ENCODE results near the gene NFKB2. TPM values are rescaled to one million over a fixed set of nuclear protein-coding genes. Genes with fewer than 3 reads are reported as not detected.

NFKB2 gene
- total and polyA plus RNA-seq, 2 donors (not counting 1 experiment from before 2014, with no cell fraction given) = 7.6 to 23.3 TPM

- no peak overlapping the region for H2AFZ ChIP-seq (ENCODE audit: low read length)
- DNase-seq (ENCODE audit: low read depth in 2 of 2) = no peak
- TF ChIP-seq CTCF (conservative IDR thresholded peaks at IDR 0.05 in 1 of 2, IDR thresholded peaks at IDR 0.05 in 1 of 2; ENCODE audit: low read depth in 1 of 2, low read length in 2 of 2) (no peak), EZH2 (IDR thresholded peaks at IDR 0.05; ENCODE audit: low read length, missing control alignments) (no peak)
- peaks cover 5% of the 10 kb centered on the region for H3K36me3 ChIP-seq (ENCODE audit: control insufficient read depth, insufficient read depth, low read length)
- H3K4me3 ChIP-seq (replicated peaks in 1 of 4; ENCODE audit: control extremely low read depth in 1 of 4, insufficient read depth in 1 of 4, low read depth in 3 of 4, low read length in 4 of 4) = peak overlapping the region in 3 of 4 experiments; percentile 60 to 87 (median 61)
- peak overlapping the region; percentile 92 for H3K4me2 ChIP-seq (ENCODE audit: extremely low read depth, insufficient read depth, low read length)
- H3K79me2 ChIP-seq (ENCODE audit: control insufficient read depth, insufficient read depth, low read length) = no peaks in the 10 kb centered on the region
- no peaks in the 10 kb centered on the region for H3K27me3 ChIP-seq (ENCODE audit: control insufficient read depth, insufficient read depth, low read length)
- no peaks in the 10 kb centered on the region for H4K20me1 ChIP-seq (ENCODE audit: control insufficient read depth, extremely low read depth, insufficient read depth, low read length)
- H3K27ac ChIP-seq (ENCODE audit: insufficient read depth, low read length) = peak overlapping the region; percentile 67
- H3K9me3 ChIP-seq (ENCODE audit: control insufficient read depth, insufficient read depth, low read depth, low read length) = no peaks in the 10 kb centered on the region
- peaks cover 4% of the 10 kb centered on the region for H3K4me1 ChIP-seq (ENCODE audit: control insufficient read depth, extremely low read depth, insufficient read depth, low read length)
- H3K9ac ChIP-seq (ENCODE audit: insufficient read depth, low read length) = no peak overlapping the region
Measured at GRCh38 chr10:102396317-102396650, 779 bp downstream of the NFKB2 start.

- H3K36me3 ChIP-seq (ENCODE audit: control insufficient read depth, insufficient read depth, low read length) = peaks cover 6% of the 10 kb centered on the region
- H3K27me3 ChIP-seq (ENCODE audit: control insufficient read depth, insufficient read depth, low read length) = no peaks in the 10 kb centered on the region
- no peak overlapping the region for H2AFZ ChIP-seq (ENCODE audit: low read length)
- no peak overlapping the region for H3K9ac ChIP-seq (ENCODE audit: insufficient read depth, low read length)
- no peaks in the 10 kb centered on the region for H3K79me2 ChIP-seq (ENCODE audit: control insufficient read depth, insufficient read depth, low read length)
- H3K4me2 ChIP-seq (ENCODE audit: extremely low read depth, insufficient read depth, low read length) = no peak overlapping the region
- no peak for DNase-seq (ENCODE audit: low read depth in 2 of 2)
- H3K9me3 ChIP-seq (ENCODE audit: control insufficient read depth, insufficient read depth, low read depth, low read length) = no peaks in the 10 kb centered on the region
- no peaks in the 10 kb centered on the region for H4K20me1 ChIP-seq (ENCODE audit: control insufficient read depth, extremely low read depth, insufficient read depth, low read length)
- peaks cover 4% of the 10 kb centered on the region for H3K4me1 ChIP-seq (ENCODE audit: control insufficient read depth, extremely low read depth, insufficient read depth, low read length)
- peak overlapping the region in 1 of 4 experiments; percentile 87 for H3K4me3 ChIP-seq (replicated peaks in 1 of 4; ENCODE audit: control extremely low read depth in 1 of 4, insufficient read depth in 1 of 4, low read depth in 3 of 4, low read length in 4 of 4)
- TF ChIP-seq EZH2 (IDR thresholded peaks at IDR 0.05; ENCODE audit: low read length, missing control alignments) (no peak), CTCF (conservative IDR thresholded peaks at IDR 0.05 in 1 of 2, IDR thresholded peaks at IDR 0.05 in 1 of 2; ENCODE audit: low read depth in 1 of 2, low read length in 2 of 2) (no peak)
- H3K27ac ChIP-seq (ENCODE audit: insufficient read depth, low read length) = no peak overlapping the region
Measured at GRCh38 chr10:102396730-102397151, 1.2 kb downstream of the NFKB2 start.

- Histone ChIP-seq H3K4me3 (replicated peaks in 1 of 4; ENCODE audit: control extremely low read depth in 1 of 4, insufficient read depth in 1 of 4, low read depth in 3 of 4, low read length in 4 of 4) (no peak overlapping the region), H3K9ac (ENCODE audit: insufficient read depth, low read length) (no peak overlapping the region), H3K36me3 (ENCODE audit: control insufficient read depth, insufficient read depth, low read length) (peaks cover 6% of the 10 kb centered on the region), H3K79me2 (ENCODE audit: control insufficient read depth, insufficient read depth, low read length) (no peaks in the 10 kb centered on the region), H3K9me3 (ENCODE audit: control insufficient read depth, insufficient read depth, low read depth, low read length) (no peaks in the 10 kb centered on the region), H3K4me1 (ENCODE audit: control insufficient read depth, extremely low read depth, insufficient read depth, low read length) (peaks cover 4% of the 10 kb centered on the region), H2AFZ (ENCODE audit: low read length) (no peak overlapping the region), H3K27me3 (ENCODE audit: control insufficient read depth, insufficient read depth, low read length) (no peaks in the 10 kb centered on the region), H4K20me1 (ENCODE audit: control insufficient read depth, extremely low read depth, insufficient read depth, low read length) (no peaks in the 10 kb centered on the region), H3K4me2 (ENCODE audit: extremely low read depth, insufficient read depth, low read length) (no peak overlapping the region), H3K27ac (ENCODE audit: insufficient read depth, low read length) (no peak overlapping the region)
- no peak for TF ChIP-seq CTCF (conservative IDR thresholded peaks at IDR 0.05 in 1 of 2, IDR thresholded peaks at IDR 0.05 in 1 of 2; ENCODE audit: low read depth in 1 of 2, low read length in 2 of 2)
- no peak for TF ChIP-seq EZH2 (IDR thresholded peaks at IDR 0.05; ENCODE audit: low read length, missing control alignments)
- DNase-seq (ENCODE audit: low read depth in 2 of 2) = no peak
Measured at GRCh38 chr10:102397222-102398171, 2.0 kb downstream of the NFKB2 start.

Data from fibroblast of lung (primary cell).